ENCODE results near the gene TFAP2D.

Gene TFAP2D

DNA sequence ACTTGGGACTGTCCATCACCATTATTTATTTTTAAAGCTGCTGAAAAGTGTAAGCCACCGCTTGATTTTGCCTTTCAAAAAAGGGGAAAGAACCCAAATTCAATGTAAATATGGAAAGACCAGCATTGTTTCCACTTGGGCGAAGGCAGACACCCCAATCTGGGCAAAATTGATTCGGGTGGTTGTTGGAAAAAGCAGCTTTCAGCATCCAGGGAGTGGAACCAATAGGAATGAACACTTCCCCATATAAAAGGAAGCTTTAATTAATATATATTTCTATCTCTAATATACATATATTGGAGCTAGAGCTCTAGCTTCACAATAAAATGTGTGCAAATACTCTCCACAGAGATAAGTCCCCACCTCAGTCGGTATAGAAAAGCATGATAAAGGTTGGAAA is at the start of gene TFAP2D:
Gene TFAP2D (plus strand): TSS at position 301 of the 400 bp plus-strand sequence. CDS start 530 bp downstream, outside the sequence.
- no peak for DNase-seq (ENCODE audit: low spot score)

DNA sequence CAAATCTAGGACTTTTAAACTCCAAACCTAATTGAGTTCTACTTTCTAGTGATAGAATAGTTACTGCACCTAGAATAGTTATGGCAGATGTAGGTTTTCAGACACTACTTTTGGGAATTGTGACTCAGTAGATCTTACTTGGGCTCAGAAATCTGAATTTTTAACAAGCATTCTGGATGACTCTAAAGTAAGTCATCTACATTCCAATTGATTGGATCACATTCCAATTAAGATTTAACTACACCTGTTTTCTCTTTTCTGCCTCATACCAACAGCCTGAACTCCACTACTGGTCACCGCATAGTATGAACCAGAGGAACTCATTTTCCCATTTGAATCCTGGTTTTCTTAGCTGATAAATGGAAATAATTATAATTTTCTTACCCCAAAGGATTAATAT is 49.5 kb upstream of the TFAP2D start:
- DNase-seq (ENCODE audit: low spot score), result no peak

DNA sequence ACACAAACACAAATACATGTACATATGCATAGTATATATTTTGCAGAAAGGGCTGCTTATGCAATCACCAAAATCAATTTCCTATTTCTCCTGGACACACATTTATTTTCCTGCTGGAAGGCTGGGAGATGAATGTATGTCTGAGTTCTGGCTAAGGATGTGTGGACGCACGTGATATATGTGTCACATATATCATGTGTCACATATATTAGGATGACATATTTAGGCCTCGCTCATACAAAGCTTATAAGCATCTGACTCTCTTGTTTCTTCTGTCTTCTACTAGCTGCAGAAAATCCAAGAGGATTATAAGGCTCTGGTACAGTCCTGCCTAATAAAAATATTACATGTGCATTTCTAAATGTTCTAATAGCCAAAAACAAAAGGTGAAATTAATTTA is 47.2 kb upstream of the TFAP2D start:
- no peak for DNase-seq (ENCODE audit: low spot score)

DNA sequence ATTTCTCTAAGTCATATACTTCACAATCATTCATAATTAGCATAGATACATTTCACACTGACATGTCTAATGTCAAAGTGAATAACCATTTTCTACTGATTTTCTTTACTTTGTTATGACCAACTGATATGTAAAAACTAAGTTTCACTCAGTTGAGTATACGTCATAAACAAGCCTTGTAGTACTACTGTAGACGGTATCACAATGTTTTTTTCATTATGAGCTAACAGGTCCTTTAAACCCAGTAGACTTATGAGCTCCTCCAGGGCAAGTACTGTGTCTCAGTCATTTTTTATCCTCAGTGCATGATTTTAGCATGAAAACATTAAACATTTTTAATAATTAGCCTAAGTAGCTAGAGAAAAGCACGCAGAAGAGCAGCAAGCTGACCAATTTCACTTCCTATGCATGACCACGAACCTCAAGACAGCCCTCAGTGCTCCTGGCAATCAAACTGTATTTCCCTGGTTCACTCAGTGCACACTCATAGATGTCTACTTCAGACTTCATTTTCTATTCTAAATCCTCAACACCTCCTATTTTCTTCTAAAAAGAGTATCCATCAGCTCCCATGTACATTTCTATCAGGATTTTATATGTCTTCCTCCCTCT is 32.0 kb upstream of the TFAP2D start:
- no peak for DNase-seq (ENCODE audit: low spot score)

DNA sequence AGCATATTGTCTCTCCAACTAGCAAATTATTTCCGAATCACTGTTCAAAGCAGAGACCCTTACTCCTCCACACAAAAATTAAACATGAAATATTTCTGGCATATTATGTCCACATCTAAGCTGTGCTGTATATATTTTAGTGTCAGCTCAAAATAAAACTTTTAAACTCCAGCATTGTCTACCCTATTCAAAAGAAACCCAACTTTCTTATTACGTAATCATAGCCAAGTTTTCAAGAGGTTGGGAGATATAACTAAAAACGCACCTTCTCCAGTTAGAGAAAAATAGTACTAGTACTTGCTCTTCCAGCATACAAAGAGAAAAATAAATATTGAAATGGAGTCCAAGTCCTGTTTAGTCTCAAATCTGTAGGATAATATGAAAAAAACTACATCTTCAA is 24.1 kb upstream of the TFAP2D start:
- no peak for DNase-seq (ENCODE audit: low spot score)

DNA sequence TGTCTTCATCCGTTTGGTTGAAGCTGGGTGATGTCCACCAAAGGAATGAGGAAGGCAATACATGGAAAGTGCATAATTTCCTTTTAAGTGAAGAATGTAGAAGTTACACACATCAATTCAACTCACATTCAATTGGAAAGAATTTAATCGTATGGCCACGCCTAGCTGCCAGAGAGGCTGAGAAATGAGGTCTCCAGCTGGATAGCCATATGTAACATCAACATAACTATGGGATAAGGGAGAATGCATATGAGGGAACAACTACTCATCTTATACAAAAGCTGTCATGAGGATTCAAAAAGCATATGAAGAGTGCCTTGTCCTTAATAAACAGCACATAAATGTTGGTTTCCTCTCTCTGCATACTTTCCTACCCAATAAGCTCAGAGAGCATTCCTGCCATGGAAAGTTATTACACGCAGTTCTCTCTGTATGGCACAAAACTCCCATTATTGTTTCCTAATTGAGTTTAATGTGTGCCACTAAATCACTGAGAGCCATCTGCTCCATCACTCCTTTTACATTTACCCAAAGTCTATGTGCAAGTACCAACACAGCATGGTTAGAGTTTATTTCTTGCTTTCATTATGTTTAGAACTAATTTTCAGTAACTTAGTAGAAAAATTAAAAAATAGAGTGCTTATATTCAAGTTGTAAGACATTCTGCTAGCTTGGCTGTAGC is 21.4 kb upstream of the TFAP2D start:
- DNase-seq (ENCODE audit: low spot score), result no peak

DNA sequence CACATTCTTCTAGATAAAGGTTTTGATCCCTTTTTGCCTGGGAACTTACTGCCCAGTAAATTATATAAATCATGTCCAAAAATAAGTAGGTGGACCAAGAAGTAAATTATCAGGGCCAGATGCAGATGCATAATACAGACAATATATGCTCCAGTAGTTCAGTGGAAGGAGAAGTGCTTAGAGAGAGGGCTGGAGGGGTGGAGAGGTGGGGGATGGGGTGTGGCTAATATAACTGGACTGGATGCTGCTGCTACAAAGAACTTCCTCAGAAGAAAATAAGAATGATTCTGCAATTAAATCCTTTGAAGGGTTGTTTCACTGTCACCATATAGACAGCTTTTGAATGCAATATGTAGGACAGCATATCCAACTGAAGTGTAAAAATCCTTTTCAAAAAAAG is 14.8 kb upstream of the TFAP2D start:
- no peak for DNase-seq (ENCODE audit: low spot score)

DNA sequence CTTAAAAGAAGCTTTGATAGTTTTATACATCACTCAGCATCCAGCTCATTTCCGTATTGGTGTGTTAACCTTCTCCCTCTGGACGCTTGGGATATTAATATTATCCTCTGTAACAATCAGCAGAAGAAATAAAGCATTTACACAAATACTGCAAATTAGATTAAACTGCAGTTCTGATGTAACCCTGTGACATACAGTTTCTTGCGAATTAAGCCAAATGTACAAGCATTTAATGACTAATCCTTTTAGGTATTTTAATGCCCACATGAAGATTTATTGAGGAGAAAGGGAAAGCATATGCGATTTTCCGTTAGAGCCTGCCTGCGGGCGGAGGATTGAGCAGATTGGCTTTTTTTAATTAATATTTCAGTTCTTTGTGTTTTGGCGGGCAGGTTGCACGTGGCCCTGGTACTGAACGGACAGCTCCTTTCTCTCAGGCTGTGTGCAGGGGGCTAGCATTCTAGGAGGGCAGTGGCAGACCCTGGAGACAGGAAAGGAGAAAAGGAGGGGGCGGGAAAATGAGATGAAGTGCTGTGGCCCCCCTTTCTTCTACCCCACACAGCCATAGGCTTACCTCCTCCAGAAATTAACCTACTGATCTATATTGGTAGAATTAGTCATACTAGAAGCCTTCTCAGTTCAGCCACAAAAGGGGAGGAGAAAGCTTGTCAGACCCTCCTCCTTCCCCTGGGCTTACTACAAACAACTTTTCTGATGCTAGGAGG is 14.1 kb upstream of the TFAP2D start:
- DNase-seq (ENCODE audit: low spot score), result no peak

DNA sequence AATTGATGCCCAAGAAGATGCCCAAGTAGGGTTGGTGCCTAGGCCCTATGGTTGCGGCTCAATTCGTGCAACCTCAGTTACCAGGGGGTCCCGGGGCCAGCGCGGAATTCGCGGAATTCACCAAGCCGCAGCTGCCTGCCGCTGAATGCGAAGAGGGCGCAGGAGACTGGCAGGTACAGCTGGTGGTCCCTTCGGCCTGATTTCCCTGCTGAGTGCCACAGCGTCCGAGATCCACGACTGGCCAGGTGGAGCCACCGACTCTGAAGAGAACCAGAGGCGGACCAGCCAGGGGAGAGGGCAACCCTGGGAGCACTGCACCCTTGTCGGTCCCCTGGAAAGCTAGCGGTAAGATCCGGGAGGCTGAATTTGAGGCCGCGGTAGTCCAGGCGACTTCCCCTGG is 6.8 kb upstream of the TFAP2D start:
- DNase-seq (ENCODE audit: low spot score), result no peak

DNA sequence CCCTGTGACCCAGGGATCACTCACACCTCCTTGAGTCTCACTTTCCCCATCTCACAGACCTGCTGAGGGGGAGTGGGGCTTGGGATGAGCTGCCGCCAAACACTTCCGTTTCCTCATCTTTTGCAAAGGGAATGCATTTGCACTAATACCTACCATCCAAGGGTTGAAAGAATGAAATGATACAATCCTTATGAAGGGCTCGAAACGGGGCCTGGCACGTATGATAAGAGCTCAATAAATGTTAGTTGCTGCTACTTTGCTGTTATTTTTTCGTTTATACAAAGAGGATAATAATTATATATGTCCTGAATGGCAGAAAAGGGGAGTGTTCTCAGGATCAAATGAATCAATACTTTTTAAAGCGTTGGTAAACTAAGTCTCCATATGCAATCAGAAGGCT is 6.1 kb upstream of the TFAP2D start:
- no peak for DNase-seq (ENCODE audit: low spot score)

DNA sequence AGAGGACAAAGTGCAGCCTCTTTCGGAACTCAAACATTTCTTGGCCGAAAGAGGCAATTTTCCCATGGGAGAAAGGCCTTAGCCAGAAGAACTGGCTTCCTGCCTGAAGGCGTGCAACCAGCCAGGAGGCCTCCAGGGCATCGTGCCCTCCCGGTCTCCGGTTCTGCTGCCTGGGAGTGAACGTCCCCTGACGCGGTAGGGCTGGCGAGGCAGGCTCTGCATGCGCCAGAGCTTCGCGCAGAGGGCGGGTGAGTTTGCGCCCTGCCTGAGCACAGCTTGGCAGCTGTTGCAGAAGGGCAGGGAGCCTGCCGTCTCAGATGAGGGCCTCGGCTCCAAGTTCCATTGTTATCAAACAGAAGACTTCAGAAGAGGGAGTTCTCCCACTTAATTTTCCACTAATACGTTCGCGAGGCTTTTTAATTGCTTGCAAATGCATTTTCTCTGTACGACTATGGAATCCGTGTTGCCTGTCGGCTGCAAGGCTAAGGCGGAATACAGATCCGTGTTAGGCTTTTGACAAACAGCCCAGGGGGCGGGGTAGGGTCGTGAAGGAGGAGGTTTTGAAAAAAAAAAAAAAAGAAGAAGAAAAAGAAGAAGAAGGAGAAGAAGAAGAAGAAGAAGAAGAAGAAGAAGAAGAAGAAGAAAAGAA is 5.5 kb upstream of the TFAP2D start:
- no peak for DNase-seq (ENCODE audit: low spot score)

DNA sequence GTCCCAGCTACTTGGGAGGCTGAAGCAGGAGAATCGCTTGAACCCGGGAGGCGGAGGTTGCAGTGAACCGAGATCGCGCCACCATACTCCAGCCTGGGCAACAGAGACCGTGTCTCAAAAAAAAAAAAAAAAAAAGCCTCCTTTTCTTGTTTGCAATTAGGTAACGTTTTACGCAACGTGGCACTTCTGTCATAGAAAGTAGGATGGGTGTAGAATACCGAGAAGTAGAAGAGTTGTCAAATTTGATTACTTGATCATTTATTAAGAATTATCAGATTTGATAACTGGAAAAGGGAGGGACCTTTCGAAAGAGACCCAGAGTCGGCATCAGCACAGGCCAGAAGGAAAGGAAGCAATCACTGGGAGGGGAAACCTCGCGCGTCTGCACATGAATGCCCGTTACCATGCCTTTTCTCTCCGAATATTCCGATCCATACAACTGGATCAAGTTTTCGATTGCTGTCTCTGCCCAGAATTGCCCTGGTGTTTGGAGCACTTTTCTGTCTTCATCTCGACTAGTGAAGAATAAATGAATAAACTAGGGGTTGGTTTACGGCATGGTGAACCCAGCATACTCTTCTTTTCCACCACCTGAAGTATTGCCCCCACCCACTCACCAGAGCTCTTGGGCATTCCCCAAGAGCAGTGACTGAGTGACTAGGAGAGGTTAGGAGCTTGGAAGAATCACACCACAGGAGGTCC is 4.5 kb upstream of the TFAP2D start:
- DNase-seq (ENCODE audit: low spot score), result no peak

DNA sequence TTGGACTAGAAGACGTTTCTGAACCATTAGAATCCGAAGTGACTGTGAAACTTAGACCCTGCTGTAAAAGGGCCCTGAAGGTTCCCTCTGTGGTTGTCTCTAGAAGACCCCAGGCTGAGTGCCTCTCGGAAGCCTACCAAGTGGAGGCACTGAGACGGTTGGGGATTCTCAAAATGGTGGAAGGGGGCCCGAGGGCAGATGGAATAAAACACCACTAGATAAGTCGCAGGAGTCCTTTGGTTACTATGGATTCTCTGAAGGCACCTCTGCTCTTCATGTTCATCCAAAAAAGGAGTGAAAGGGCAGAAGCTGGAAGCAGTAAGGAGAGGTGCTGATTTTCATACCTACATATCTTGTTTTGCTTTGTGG is 4.0 kb upstream of the TFAP2D start:
- no peak for DNase-seq (ENCODE audit: low spot score)

DNA sequence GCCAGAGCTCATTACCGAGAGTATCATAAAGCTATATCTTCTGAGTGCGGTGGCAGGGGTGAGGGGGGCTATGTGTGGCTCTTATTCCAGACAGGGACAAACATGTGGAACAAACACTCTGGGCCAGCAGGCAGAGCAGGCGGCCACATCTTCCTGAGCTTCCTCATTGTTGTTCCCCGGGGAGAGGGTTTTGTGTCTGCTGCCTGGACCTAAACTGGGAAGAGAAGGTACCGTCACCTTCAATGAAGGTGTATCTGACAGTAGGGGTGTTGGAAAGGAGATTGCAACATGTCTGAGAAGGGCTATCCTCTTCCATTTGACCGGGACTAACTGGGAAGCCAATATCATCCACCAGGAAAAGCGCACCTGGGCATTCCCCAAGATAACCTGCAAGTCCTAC is 1.6 kb upstream of the TFAP2D start:
- no peak for DNase-seq (ENCODE audit: low spot score)

DNA sequence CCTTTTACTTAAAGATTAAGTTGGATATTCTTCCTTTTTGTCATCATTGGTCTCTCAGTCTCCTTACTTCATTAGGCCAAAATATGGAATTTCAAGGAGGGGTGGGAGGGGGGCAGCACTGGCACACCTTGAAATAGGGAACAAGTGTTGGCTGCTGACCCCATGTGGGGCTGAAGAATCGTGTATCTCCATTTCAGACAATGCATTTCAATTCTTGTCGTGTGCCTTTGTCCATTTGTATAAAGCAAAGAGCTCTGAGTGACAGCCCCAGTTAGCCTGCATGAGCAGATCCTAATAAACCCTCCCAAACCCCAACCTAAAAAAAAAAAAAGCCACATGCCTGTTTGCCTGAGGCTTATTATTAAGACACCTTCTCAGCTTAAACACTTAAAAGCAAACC is 1.0 kb upstream of the TFAP2D start:
- DNase-seq (ENCODE audit: low spot score), result no peak

DNA sequence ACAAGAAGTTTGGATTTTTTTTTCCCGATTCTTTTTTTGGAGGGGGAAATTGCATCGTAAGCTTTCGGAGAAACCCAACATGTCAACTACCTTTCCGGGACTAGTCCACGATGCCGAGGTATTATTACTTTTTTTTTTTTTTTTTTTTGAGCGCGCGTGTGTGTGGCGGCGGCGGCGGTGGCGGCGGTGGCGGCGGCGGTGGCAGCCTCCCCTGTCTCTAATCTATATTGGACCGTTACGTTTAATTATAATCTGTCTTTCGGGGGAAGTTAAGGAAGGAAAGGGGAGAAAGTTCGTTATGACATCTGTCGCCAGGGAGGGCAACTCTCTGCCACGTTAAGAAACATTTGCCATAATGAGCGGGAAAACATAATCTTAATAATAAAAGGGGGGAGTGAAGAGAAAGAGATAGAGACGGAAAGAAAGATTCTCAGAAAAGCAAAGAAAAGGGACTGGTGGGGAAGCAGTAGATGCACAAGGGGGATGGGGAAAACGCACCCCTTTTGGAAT is 706 bp downstream of the TFAP2D start:
- DNase-seq (ENCODE audit: low spot score), result no peak

DNA sequence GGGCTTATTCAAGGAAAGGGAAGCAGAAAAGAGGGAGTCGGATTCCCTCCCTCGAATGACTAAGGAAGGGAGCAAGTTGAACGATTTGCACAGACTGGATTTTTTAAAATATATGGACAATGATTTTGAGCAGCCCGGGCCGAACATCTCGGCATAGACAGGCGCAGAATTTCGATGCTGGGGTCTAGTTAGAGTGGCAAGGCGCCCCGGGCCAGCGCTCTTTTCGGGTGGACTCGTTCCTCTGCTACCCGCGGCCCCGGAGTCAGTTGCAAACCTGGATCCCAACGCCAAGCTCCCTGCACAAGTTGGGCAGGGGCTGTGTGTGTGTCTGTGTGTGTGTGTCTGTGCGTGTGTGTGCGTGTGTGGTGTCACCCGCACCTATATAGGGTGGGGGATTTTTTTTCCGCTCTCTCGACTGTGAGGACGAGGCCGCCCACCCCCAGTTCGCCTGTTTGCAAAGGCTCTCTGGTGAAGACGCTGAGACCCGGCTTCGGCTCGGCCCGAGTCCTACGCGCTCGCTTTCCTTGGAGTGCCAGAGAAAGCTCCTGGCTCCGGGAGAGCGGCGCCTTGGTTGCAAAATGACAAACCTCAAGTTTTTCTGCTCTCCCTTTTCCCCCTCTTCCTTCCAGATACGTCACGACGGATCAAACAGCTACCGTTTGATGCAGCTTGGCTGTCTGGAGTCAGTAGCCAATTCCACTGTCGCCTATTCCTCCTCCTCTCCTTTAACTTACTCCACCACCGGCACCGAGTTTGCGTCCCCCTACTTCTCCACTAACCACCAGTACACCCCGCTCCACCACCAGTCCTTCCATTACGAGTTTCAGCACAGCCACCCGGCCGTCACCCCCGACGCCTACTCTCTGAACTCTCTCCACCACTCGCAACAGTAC is 1.4 kb downstream of the TFAP2D start:
- no peak for DNase-seq (ENCODE audit: low spot score)

DNA sequence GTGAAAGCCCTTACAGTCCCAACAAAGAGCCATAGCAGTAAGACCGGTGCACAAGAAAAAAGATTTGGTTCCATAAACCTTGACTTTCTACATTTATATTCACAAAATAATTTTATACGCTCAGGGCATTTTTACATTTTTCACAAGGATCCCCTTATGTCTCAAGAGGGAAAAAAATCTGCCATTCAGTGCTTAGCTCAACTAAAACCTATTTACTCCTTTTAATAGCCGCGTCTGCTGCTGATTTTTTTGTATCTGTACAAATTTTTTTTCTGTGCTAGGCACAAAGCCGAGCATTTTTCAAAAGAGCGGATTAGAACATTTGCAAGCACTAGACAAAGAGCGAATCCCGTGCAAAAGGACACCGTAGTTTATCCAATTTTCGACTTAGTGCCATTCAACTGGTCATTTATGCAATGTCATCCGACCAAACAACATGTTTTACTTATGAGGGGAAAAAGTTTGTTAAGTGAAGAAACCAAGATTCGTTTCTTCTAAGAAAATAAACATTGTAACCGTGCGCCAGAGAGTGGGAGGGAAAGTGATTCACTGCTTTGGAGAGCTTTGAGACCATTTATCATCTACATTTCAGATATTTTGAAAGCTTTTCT is 3.7 kb downstream of the TFAP2D start:
- no peak for DNase-seq (ENCODE audit: low spot score)

DNA sequence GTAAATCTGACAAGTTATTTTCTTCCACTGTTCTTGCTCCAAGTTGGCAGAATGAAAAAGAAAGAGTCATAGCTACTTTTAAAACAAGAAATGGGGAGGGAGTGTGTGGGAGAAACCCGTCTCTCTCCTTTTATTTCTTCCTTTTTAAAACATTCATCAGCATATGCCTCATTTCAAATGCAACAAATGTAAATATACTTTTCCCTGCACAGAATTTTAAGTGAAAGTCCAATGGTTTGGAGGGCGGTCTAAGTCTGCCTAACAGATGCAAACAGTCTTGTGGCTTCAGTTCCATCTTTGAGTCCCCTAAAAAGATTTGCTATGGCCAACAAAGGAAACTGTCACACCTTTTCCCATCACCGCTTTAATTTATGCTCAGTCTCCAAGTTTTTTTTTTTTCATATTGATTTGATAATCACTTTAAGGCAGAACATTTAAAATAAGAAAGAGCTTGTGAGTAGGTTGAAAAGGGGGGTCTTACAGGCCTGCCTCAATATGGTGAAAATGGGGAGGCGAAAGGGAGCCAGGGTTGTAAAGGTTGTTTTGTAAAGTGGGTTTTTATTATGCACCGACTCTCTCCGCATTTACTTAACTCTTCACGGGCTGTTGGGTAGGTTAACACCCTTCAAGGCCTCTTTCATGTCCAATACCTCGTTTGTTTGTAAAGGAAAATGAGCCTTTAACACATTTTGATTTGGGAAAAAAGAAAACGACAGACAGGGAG is 4.6 kb downstream of the TFAP2D start:
- DNase-seq (ENCODE audit: low spot score), result no peak

DNA sequence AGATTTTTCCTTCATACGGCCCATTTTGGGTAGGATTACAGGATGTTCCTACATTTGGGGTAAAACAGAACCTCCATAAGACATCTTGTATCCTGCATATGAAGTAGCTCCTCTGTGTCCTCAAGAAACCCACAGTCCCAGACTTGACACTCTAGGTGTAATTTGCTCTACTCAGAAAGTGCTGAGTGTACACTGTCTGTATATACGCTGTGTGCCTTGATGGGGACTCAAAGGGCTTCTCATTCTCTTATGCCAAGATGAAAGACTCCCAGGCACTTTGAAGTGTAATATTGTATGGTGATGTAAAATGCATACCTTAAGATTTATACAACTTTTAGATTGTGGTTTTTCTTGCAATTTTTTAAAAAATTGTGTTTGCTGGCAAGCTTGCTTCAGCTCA is 5.2 kb downstream of the TFAP2D start:
- DNase-seq (ENCODE audit: low spot score), result no peak

Data from hepatic stellate cell (primary cell).